Thoracic aorta (tissue), 2 donors: ENCODE results near the gene RGSL1. TPM values are rescaled to one million over a fixed set of nuclear protein-coding genes. Genes with fewer than 3 reads are reported as not detected.

Source experiments
- ATAC-seq: fragments of 150-250 bp; one replicate; pipeline ENCODE4 v1.8.0; 2017; ENCODE audit warnings: low read depth; ENCODE audit not compliant: insufficient number of reproducible peaks, low FRiP score
- DNase-seq: peaks from one replicate; pipeline ENCODE4 v3.0.0-alpha.2; 2020; ENCODE audit warnings: low spot score
- H3K27ac ChIP-seq, 2 donors: fragments of 200-600 bp; sonication (generic); 1 replicate in 1 of 2; 2 replicates in 1 of 2; pipeline ENCODE4 v1.5.1; 2016; ENCODE audit warnings: mild to moderate bottlenecking in 2 of 2, moderate library complexity in 2 of 2
- H3K27me3 ChIP-seq: fragments of 200-600 bp; sonication (generic); replicated peaks from 2 replicates; pipeline ENCODE4 v1.6.0; 2016; ENCODE audit warnings: mild to moderate bottlenecking; ENCODE audit not compliant: insufficient read depth
- H3K36me3 ChIP-seq: fragments of 200-600 bp; sonication (generic); one replicate; pipeline ENCODE4 v1.5.1; 2016
- H3K4me1 ChIP-seq, 2 donors: fragments of 200-600 bp; sonication (generic); 1 replicate in 1 of 2; 2 replicates in 1 of 2; pipeline versions ENCODE4 v1.5.1 to v1.6.0; 2016; ENCODE audit warnings: low read depth in 2 of 2, mild to moderate bottlenecking in 1 of 2; ENCODE audit not compliant: control insufficient read depth in 1 of 2
- H3K4me3 ChIP-seq: fragments of 200-600 bp; sonication (generic); 2 replicates; pipeline ENCODE4 v1.5.1; 2016; ENCODE audit warnings: mild to moderate bottlenecking
- H3K9me3 ChIP-seq: fragments of 200-600 bp; sonication (generic); 2 replicates; pipeline ENCODE4 v1.5.1; 2016
- total RNA-seq, 2 donors: library from RNA; depleted of rRNA; stranded (reverse); fragments of >200 nt; gene quantifications; one replicate each; pipeline versions ENCODE4 v1.1.0 to v1.2.3, GENCODE V29; 2016
- TF ChIP-seq, protein P1 (sequence below): fragments of 200-600 bp; sonication (generic); IDR thresholded peaks from one replicate; pipeline ENCODE4 v1.5.1; 2019; ENCODE audit warnings: antibody characterized with exemption

Gene RGSL1
- total RNA-seq, 2 donors from 2014 or later, result not detected

DNA sequence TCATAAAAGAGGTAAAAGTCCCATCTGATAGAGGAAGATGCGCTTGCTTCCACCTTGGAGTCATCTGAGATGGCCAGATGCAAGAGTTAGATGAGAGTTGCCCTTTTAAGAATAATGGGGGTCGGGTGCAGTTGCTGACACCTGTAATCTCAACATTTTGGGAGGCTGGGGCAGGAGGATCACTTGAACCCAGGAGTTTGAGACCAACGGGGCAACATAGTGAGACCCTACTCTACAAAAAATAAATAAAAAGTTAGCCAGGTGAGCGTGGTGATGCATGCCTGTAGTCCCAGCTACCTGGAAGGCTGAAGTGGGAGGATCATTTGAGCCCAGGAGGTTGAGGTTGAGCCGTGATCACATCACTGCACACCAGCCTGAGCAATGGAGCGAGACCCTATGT lies 36.0 kb upstream of the RGSL1 start:
- ATAC-seq, result no peak
- no peaks in the 10 kb centered on the region for H3K27me3 ChIP-seq
- TF ChIP-seq, protein P1, sequence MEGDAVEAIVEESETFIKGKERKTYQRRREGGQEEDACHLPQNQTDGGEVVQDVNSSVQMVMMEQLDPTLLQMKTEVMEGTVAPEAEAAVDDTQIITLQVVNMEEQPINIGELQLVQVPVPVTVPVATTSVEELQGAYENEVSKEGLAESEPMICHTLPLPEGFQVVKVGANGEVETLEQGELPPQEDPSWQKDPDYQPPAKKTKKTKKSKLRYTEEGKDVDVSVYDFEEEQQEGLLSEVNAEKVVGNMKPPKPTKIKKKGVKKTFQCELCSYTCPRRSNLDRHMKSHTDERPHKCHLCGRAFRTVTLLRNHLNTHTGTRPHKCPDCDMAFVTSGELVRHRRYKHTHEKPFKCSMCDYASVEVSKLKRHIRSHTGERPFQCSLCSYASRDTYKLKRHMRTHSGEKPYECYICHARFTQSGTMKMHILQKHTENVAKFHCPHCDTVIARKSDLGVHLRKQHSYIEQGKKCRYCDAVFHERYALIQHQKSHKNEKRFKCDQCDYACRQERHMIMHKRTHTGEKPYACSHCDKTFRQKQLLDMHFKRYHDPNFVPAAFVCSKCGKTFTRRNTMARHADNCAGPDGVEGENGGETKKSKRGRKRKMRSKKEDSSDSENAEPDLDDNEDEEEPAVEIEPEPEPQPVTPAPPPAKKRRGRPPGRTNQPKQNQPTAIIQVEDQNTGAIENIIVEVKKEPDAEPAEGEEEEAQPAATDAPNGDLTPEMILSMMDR, result no peak
- DNase-seq, result no peak
- H3K36me3 ChIP-seq, result no peaks in the 10 kb centered on the region
- no peaks in the 10 kb centered on the region for H3K9me3 ChIP-seq
- H3K4me1 ChIP-seq, result peaks cover 11 to 16% of the 10 kb centered on the region in 2 donors
- H3K27ac ChIP-seq, result no peak overlapping the region
- no peak overlapping the region for H3K4me3 ChIP-seq

DNA sequence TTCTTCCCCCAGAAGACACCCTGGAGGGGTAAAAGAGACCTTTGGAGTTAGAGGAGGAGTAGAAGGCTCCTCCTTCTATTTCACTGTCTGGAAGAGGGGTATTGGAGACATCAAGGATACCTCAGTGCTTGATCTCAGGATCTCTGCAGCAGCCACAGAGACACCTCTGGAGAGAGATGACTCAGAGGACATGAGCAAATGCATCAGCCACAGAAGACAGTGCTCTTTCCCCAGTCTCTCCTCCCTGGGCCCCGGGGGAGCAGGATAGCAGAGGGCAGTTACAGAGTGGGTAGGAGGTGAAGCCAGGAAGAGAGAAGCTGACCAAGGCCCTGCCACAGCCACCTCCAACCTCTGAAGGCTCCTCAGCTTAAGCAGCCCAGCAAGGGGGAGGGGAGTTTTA lies 34.2 kb upstream of the RGSL1 start:
- DNase-seq (no peak), ATAC-seq (no peak)
- no peaks in the 10 kb centered on the region for H3K27me3 ChIP-seq
- H3K4me3 ChIP-seq, result no peak overlapping the region
- TF ChIP-seq, protein P1, result no peak
- no peaks in the 10 kb centered on the region for H3K36me3 ChIP-seq
- peaks cover 3 to 4% of the 10 kb centered on the region in 2 donors for H3K4me1 ChIP-seq
- H3K27ac ChIP-seq, result no peak overlapping the region
- no peaks in the 10 kb centered on the region for H3K9me3 ChIP-seq

DNA sequence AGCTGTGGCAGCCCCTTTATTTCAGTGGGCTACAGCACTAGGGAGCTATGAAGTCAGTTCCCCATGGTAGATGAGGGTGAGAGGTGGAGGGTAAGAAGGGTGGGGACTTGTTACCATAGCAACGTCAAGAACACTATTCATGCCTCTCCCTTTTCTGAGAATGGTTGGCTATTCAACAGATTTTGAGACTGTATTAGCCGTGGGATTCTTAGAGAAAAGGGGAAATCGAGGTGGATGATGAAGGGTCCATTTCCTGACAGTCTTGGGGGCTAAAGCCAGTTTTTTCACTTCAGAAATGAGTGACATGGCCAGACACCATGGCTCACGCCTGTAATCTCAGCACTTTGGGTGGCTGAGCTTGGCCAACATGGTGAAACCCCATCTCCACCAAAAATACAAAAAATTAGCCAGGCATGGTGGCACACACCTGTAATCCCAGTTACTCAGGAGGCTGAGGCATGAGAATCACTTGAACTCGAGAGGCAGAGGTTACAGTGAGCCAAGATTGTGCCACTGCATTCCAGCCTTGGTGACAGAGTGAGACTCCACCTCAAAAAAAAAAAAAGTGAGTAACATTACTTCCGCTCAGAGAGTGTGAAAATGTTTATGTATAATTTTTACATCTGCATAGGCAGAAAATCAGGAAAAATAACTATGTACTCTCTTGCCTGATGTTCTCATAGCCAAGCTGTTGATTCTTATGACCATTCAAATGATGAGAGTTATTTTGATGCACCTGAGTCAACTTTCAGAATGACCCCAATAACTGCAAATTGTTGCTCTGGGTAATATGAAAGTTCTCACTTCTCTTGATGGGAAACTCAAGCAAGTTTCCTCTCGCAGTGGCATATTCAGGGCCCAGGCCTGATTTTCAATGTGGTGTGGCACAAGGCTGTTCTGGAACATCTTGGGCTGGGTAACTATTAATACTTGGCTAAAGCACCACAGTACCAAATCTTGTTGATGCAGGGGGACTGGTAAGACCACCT lies 23.2 kb upstream of the RGSL1 start:
- ATAC-seq (no peak), DNase-seq (no peak)
- no peaks in the 10 kb centered on the region for H3K4me1 ChIP-seq
- H3K4me3 ChIP-seq, result no peak overlapping the region
- no peaks in the 10 kb centered on the region for H3K9me3 ChIP-seq
- H3K36me3 ChIP-seq, result no peaks in the 10 kb centered on the region
- no peak overlapping the region for H3K27ac ChIP-seq
- TF ChIP-seq, protein P1, result no peak
- H3K27me3 ChIP-seq, result no peaks in the 10 kb centered on the region

DNA sequence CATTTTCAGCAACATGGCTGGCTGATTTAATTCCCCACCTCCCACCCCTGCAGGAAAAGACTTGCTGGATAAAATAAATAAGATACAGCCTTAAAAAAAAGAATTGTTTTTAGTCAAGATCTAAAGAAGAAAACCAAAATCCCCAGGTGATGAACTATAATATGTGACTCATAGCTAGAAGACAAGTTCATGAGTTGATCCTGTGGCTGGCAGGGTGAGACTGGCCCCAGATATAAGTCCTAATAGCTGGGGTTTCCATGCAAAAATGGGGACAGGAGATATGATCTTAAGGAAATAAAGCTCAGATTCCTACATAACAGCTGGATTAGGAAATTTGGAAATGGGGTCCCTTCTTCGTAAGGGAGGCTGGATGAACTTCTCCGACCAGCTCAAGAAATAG lies 21.9 kb upstream of the RGSL1 start:
- no peak for ATAC-seq
- H3K4me1 ChIP-seq, result no peaks in the 10 kb centered on the region
- TF ChIP-seq, protein P1, result no peak
- no peaks in the 10 kb centered on the region for H3K36me3 ChIP-seq
- H3K4me3 ChIP-seq, result no peak overlapping the region
- DNase-seq, result no peak
- H3K27me3 ChIP-seq, result no peaks in the 10 kb centered on the region
- no peaks in the 10 kb centered on the region for H3K9me3 ChIP-seq
- no peak overlapping the region for H3K27ac ChIP-seq

DNA sequence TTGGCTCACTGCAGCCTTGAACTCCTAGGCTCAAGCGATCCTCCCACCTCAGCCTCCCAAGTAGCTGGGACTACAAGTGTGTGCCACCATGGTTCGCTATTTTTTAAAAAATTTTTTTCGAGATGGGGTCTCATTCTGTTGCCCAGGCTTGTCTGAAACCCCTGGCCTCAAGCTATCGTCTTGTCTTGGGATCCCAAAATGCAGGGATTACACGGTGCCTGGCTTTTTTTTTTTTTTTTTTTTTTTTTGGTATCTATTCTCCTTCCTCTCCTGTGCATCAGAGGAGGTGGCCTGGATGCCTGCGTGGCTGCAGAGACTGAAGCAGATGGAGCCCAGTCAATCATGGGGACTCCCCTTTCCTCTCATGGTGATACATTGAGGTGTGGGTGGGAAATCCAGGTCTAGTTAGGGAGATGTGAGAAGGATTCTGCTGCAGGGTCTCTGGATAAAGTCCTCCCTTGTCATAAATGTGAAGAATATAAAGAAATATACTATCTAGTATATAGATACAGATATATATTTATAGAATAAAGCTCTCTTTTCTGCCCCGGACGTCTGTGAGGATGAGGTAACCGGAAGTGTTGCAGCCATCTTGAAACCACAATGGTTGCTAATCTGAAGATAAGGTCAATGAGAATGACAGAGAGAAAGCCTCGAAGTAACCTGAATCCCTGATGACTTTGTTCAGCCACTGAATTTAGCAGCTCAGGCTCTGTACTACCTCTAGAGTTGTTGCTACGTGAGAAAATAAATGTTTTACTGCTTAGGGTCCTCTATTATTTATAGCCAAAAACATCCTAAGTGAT lies 19.5 kb upstream of the RGSL1 start:
- no peak overlapping the region for H3K4me3 ChIP-seq
- H3K9me3 ChIP-seq, result no peaks in the 10 kb centered on the region
- TF ChIP-seq, protein P1, result no peak
- no peak for ATAC-seq
- no peak overlapping the region for H3K27ac ChIP-seq
- no peaks in the 10 kb centered on the region for H3K36me3 ChIP-seq
- no peak for DNase-seq
- no peaks in the 10 kb centered on the region for H3K27me3 ChIP-seq
- no peaks in the 10 kb centered on the region for H3K4me1 ChIP-seq
